Panc1 (cell line): ENCODE results near the gene ABCA1. TPM values are rescaled to one million over a fixed set of nuclear protein-coding genes. Genes with fewer than 3 reads are reported as not detected.

Experiments
- ATAC-seq: fragments of 200-7000 bp; cut with Tn5 transposase; 2 replicates; pipeline ENCODE4 v1.9.1; 2020; ENCODE audit warnings: mild to moderate bottlenecking, moderate library complexity
- Bru-seq: library from RNA; stranded (reverse); fragments of 400-500 nt; gene quantifications from one replicate; lab custom pipeline; 2021; lab: Mats Ljungman, UMichigan
- BruChase-seq, 2 experiments: library from RNA; stranded (reverse); fragments of 400-500 nt; gene quantifications; one replicate each; lab custom pipeline; 2021; lab: Mats Ljungman, UMichigan
- BruUV-seq: library from RNA; stranded (reverse); fragments of 400-500 nt; replicated peaks from 2 replicates; lab custom pipeline; 2021; lab: Mats Ljungman, UMichigan
- CTCF ChIA-PET: fragments of 300-600 bp; sonication (Branson Sonifier 250); formaldehyde crosslinking; loops from one replicate; lab custom pipeline; 2022; ENCODE audit warnings: antibody characterized with exemption; lab: Charles Lee
- POLR2A ChIA-PET: fragments of 300-600 bp; sonication (Branson Sonifier 250); formaldehyde crosslinking; loops from one replicate; lab custom pipeline; 2022; ENCODE audit warnings: antibody characterized with exemption; lab: Charles Lee
- DNase-seq: peaks from one replicate; pipeline ENCODE4 v3.0.0-alpha.2; 2010; ENCODE audit warnings: low read depth, low spot score
- H3K27ac ChIP-seq: 2 replicates; pipeline ENCODE4 v1.5.1; 2011; ENCODE audit warnings: mild to moderate bottlenecking, low read length, inconsistent platforms
- H3K27me3 ChIP-seq: fragments of 200-500 bp; sonication (Bioruptor generic); 2 replicates; pipeline ENCODE4 v1.6.0; 2014; ENCODE audit warnings: low read length, inconsistent platforms; ENCODE audit not compliant: control insufficient read depth, insufficient read depth
- H3K36me3 ChIP-seq: fragments of 200-500 bp; sonication (Bioruptor generic); 2 replicates; pipeline ENCODE4 v1.5.1; 2014; ENCODE audit warnings: inconsistent platforms, mild to moderate bottlenecking, low read length, moderate library complexity; ENCODE audit not compliant: control insufficient read depth, insufficient read depth
- H3K4me1 ChIP-seq: 2 replicates; pipeline ENCODE4 v1.5.1; 2011; ENCODE audit warnings: inconsistent platforms, mild to moderate bottlenecking, low read length, moderate library complexity; ENCODE audit not compliant: control insufficient read depth, insufficient read depth
- H3K4me3 ChIP-seq, 2 experiments: 2 replicates each; pipeline ENCODE4 v1.5.1; 2011 to 2012; ENCODE audit warnings: low read depth in 2 of 2, low read length in 2 of 2, mild to moderate bottlenecking in 2 of 2, inconsistent platforms in 1 of 2, moderate library complexity in 1 of 2
- H3K9me3 ChIP-seq: fragments of 200-500 bp; sonication (Bioruptor generic); 2 replicates; pipeline ENCODE4 v1.5.1; 2014; ENCODE audit warnings: low read depth, mild to moderate bottlenecking, inconsistent platforms, low read length, moderate library complexity; ENCODE audit not compliant: control insufficient read depth, insufficient read depth
- CTCF ChIP-seq: fragments of 450-650 bp; IDR thresholded peaks from 2 replicates; pipeline ENCODE4 v1.5.1; 2017; ENCODE audit warnings: mild to moderate bottlenecking
- POLR2AphosphoS5 ChIP-seq: IDR thresholded peaks from 2 replicates; pipeline ENCODE4 v1.6.1; 2012; ENCODE audit warnings: mild to moderate bottlenecking, low read depth, low read length, moderate library complexity
- REST ChIP-seq, 2 experiments: IDR thresholded peaks; 2 replicates each; pipeline ENCODE4 v1.6.1; 2011 to 2012; ENCODE audit warnings: low read depth in 2 of 2, control low read depth in 1 of 2, low read length in 1 of 2, mild to moderate bottlenecking in 1 of 2, moderate library complexity in 1 of 2; ENCODE audit not compliant: insufficient read depth in 1 of 2
- SIN3A ChIP-seq: IDR thresholded peaks from 2 replicates; pipeline ENCODE4 v1.6.1; 2012; ENCODE audit warnings: low read depth, mild to moderate bottlenecking, low read length, moderate library complexity, borderline replicate concordance; ENCODE audit not compliant: insufficient read depth
- TCF7L2 ChIP-seq: IDR thresholded peaks from 2 replicates; pipeline ENCODE4 v1.6.1; 2011; ENCODE audit warnings: mild to moderate bottlenecking, low read depth, low read length, inconsistent platforms
- in situ Hi-C: cut with HindIII; loops from 2 replicates; pipeline ENCODE4 v1.10.0; 2016; ENCODE audit warnings: low sequenced_read_pairs, low pct_unique_long_range_greater_than_20kb
- intact Hi-C: fragments of 100-400 bp; cut with micrococcal nuclease; formaldehyde crosslinking; loops from one replicate; pipeline ENCODE4 v1.10.0; 2022; ENCODE audit not compliant: unreplicated experiment
- long read RNA-seq: library from polyadenylated mRNA; unstranded; transcript quantifications from one replicate; pipeline ENCODE4 v2.0.0, GENCODE V29; 2021; ENCODE audit not compliant: unreplicated experiment
- polyA plus RNA-seq: library from polyadenylated mRNA; unstranded; fragments of >200 nt; gene quantifications from one replicate; pipeline ENCODE4 v1.2.1, GENCODE V29; 2012; ENCODE audit warnings: missing spikeins; ENCODE audit not compliant: insufficient read length
- total RNA-seq: library from RNA; stranded (reverse); gene quantifications from one replicate; pipeline ENCODE4 v1.2.1, GENCODE V29; 2021; ENCODE audit not compliant: unreplicated experiment

Gene ABCA1
- 2.6 TPM for total RNA-seq
- 2.0 TPM for polyA plus RNA-seq
- percentile 43 among the genes with signal in this experiment for Bru-seq, nascent RNA
- BruChase-seq, experiment 1, labeled RNA remaining after a 2-hour chase = percentile 38 among the genes with signal in this experiment
- BruChase-seq, experiment 2, labeled RNA remaining after a 6-hour chase = percentile 45 among the genes with signal in this experiment
- long read RNA-seq, partial matches to known transcripts = 1 of 2 reads
- long read RNA-seq, other reads (novel, unspliced or antisense) = 1 of 2 reads

- DNase-seq = no peak
- ChIA-PET POLR2A (no interaction called here), CTCF (interaction anchor here (1.7 kb wide), 1 partner anchor 65 kb away, joined by 4 read pairs; no protein-coding TSS in a partner anchor)
- Histone ChIP-seq H3K4me1 (no peaks in the 10 kb centered on the region), H3K27ac (no peak within 1 kb of the TSS), H3K9me3 (no peaks in the 10 kb centered on the region), H3K27me3 (no peaks in the 10 kb centered on the region), H3K4me3 (peak within 1 kb of the TSS; percentile 52 to 85), H3K36me3 (no peaks in the 10 kb centered on the region)
- in situ Hi-C loops = no loop called here
- ATAC-seq = peak; percentile 76
- no TSS peak for BruUV-seq
- no peak for TF ChIP-seq REST (IDR thresholded peaks at IDR 0.05; ENCODE audit: insufficient read depth in 1 of 2, low read depth in 2 of 2, low read length in 1 of 2)
- TF ChIP-seq CTCF = no peak
- intact Hi-C loops = loop anchor here (2.0 kb wide), 2 partner anchors 229 to 487 kb away; no protein-coding TSS in a partner anchor
Measured at GRCh38 chr9:104927912-104928740, at the start of gene ABCA1. TSS of gene ABCA1 (minus strand) at chr9:104928155. CDS start at chr9:104903679, 24,476 bp downstream.

- Histone ChIP-seq H3K36me3 (no peaks in the 10 kb centered on the region), H3K4me3 (no peak overlapping the region), H3K27me3 (no peaks in the 10 kb centered on the region), H3K9me3 (no peaks in the 10 kb centered on the region), H3K4me1 (no peaks in the 10 kb centered on the region), H3K27ac (no peak overlapping the region)
- CTCF ChIA-PET = no interaction called here
- TF ChIP-seq SIN3A = no peak
- TF ChIP-seq POLR2AphosphoS5 = no peak
- no peak for TF ChIP-seq CTCF
- no peak for TF ChIP-seq REST (IDR thresholded peaks at IDR 0.05; ENCODE audit: insufficient read depth in 1 of 2, low read depth in 2 of 2, low read length in 1 of 2)
- no peak for TF ChIP-seq TCF7L2
- DNase-seq (no peak), ATAC-seq (no peak)
- BruUV-seq = no TSS peak
- POLR2A ChIA-PET = no interaction called here
- intact Hi-C loops = no loop called here
- in situ Hi-C loops = no loop called here
Measured at GRCh38 chr9:104977580-104977979, 49.6 kb upstream of the ABCA1 start.
